SIG-M5 treated with dmso at 0.1 percent for 504 hours (cell line): ENCODE data around the gene RANBP17.
A peak's percentile ranks its signal among the peaks of the same experiment; 100 is the strongest.

Source experiments
- DNase-seq: peaks from one replicate; lab custom pipeline; 2025; ENCODE audit not compliant: unreplicated experiment; lab: John Stamatoyannopoulos, UW

Gene RANBP17

GRCh38 chr5:171080186-171080938, 218.5 kb downstream of the RANBP17 start:
- DNase-seq, result no peak

- DNase-seq, result no peak
Observed at GRCh38 chr5:171081319-171081718, 219.5 kb downstream of the RANBP17 start.

GRCh38 chr5:171092194-171092593, 230.4 kb downstream of the RANBP17 start:
- DNase-seq, result peak; percentile 0

- DNase-seq, result no peak
Observed at GRCh38 chr5:171093598-171093997, 231.8 kb downstream of the RANBP17 start.

- DNase-seq, result no peak
Observed at GRCh38 chr5:171094356-171094755, 232.5 kb downstream of the RANBP17 start.

GRCh38 chr5:171102877-171103610, 241.2 kb downstream of the RANBP17 start:
- no peak for DNase-seq

GRCh38 chr5:171107669-171108068, 245.9 kb downstream of the RANBP17 start:
- DNase-seq, result no peak

- no peak for DNase-seq
Observed at GRCh38 chr5:171115519-171115918, 253.7 kb downstream of the RANBP17 start.

- DNase-seq, result no peak
Observed at GRCh38 chr5:171116719-171117118, 254.9 kb downstream of the RANBP17 start.

GRCh38 chr5:171120986-171121622, 259.3 kb downstream of the RANBP17 start:
- no peak for DNase-seq

GRCh38 chr5:171121638-171122037, 259.8 kb downstream of the RANBP17 start:
- DNase-seq, result no peak

- DNase-seq, result no peak
Observed at GRCh38 chr5:171122372-171122771, 260.6 kb downstream of the RANBP17 start.

- DNase-seq, result no peak
Observed at GRCh38 chr5:171123417-171123816, 261.6 kb downstream of the RANBP17 start.

GRCh38 chr5:171127314-171127713, 265.5 kb downstream of the RANBP17 start:
- no peak for DNase-seq

- no peak for DNase-seq
Observed at GRCh38 chr5:171128136-171128535, 266.3 kb downstream of the RANBP17 start.

- no peak for DNase-seq
Observed at GRCh38 chr5:171129308-171129707, 267.5 kb downstream of the RANBP17 start.

- DNase-seq, result no peak
Observed at GRCh38 chr5:171131497-171131896, 269.7 kb downstream of the RANBP17 start.

- no peak for DNase-seq
Observed at GRCh38 chr5:171137768-171138525, 276.1 kb downstream of the RANBP17 start.

GRCh38 chr5:171139227-171139626, 277.4 kb downstream of the RANBP17 start:
- DNase-seq, result no peak

- no peak for DNase-seq
Observed at GRCh38 chr5:171142617-171143016, 280.8 kb downstream of the RANBP17 start.

GRCh38 chr5:171143171-171143570, 281.4 kb downstream of the RANBP17 start:
- DNase-seq, result no peak
